Ureter (tissue), 1 donor: ENCODE results near the gene LEKR1. TPM values are rescaled to one million over a fixed set of nuclear protein-coding genes. Genes with fewer than 3 reads are reported as not detected.

Experiments
- total RNA-seq: library from RNA; stranded (reverse); gene quantifications from one replicate; pipeline ENCODE4 v1.2.4, GENCODE V29; 2023
- donor health status: DM: yes; HTN: yes; CAD: no.

LEKR1 gene
- total RNA-seq, 1 donor from 2014 or later, result 3.5 TPM

Other genes with a start within 250 kb of the LEKR1 start
- gene TIPARP, start 151.8 kb upstream of the LEKR1 start, total RNA-seq, result 30.2 TPM